NCI-H146 (cell line): Measurements from ENCODE around the gene SPOCK2.
A peak's percentile ranks its signal among the peaks of the same experiment; 100 is the strongest.

ENCODE experiments used
- DNase-seq: peaks from one replicate; lab custom pipeline; 2025; lab: John Stamatoyannopoulos, UW

SPOCK2 gene

GRCh38 chr10:72107325-72108003, 19.1 kb upstream of the SPOCK2 start:
- DNase-seq = no peak

DNA sequence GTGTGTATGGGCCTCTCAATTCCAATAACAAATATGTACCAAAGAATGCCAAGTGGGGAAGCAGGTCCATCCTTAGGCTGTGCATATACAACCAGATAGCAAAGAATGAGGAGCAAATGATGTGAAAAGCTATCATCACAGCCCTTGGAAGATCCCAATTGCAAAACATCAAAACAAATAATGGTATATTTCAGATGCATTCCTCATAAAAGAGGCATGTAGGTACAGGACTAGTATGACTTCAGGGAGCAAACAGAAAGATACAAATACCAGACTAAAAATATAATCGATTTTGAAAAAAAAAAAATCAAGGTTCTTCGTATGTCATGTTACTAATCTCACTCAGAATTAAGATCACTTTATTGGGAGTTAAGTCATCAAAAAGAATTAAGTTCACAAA, 18.5 kb upstream of the SPOCK2 start:
- DNase-seq = no peak

- DNase-seq = no peak
Observed at GRCh38 chr10:72106154-72106849, 18.0 kb upstream of the SPOCK2 start.

DNA sequence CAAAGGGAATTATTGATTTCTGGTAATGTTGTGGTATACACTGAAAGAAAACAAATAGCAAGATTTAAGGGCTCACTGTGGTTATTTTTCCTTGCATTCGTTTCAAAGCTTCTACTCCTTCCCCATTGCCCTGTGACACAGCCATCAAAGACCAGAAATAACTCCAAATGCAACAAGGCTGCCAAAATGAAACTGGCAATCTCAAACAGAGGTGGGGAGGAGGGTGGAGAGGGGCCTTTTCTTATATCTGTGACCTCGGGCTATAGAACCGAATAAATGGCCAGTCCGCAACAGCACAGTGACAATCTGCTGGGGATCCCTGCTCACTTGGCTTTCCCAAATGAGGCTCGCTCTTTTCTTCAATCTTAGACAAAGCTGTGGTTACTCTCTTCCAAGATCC, 17.4 kb upstream of the SPOCK2 start:
- no peak for DNase-seq

- no peak for DNase-seq
Observed at GRCh38 chr10:72105098-72105475, 16.7 kb upstream of the SPOCK2 start.

DNA sequence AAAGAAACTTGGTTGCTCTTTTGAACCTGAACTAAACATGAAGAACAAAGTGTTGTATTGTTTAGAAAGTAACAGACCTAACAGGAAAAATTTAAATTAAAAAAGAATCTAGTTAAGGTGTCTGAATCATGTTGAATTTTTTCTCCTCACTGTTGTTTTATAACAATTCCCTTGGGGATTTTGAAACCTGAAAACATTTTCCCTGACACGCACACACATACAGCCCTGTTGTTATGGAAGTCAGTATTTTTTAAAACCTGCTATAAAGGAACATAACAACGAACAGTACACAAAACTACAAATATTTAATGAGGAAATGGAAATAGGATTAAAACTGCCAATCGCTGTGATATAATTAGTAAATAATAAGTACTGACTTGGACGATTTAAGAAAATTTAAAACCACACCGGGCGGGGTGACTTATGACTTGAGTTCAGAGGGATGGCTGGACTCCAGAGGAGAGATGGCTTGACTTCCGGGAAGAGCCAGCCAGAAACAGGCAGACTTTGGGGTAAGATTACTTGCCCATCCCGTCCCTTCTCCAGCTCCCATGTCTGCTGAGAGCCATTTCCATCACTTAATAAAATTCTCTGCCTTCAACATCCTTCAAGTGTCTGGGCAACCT, 16.2 kb upstream of the SPOCK2 start:
- DNase-seq = no peak

DNA sequence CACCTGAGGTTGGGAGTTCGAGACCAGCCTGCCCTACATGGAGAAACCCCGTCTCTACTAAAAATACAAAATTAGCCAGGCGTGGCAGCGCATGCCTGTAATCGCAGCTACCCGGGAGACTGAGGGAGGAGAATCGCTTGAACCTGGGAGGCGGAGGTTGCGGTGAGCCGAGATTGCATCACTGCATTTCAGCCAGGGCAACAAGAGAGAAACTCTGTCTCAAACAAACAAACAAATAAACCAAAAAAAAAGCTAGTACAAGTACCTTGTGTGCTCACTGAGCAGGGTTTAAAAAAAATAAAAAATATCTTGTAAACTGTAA, 11.2 kb upstream of the SPOCK2 start:
- DNase-seq = no peak

DNA sequence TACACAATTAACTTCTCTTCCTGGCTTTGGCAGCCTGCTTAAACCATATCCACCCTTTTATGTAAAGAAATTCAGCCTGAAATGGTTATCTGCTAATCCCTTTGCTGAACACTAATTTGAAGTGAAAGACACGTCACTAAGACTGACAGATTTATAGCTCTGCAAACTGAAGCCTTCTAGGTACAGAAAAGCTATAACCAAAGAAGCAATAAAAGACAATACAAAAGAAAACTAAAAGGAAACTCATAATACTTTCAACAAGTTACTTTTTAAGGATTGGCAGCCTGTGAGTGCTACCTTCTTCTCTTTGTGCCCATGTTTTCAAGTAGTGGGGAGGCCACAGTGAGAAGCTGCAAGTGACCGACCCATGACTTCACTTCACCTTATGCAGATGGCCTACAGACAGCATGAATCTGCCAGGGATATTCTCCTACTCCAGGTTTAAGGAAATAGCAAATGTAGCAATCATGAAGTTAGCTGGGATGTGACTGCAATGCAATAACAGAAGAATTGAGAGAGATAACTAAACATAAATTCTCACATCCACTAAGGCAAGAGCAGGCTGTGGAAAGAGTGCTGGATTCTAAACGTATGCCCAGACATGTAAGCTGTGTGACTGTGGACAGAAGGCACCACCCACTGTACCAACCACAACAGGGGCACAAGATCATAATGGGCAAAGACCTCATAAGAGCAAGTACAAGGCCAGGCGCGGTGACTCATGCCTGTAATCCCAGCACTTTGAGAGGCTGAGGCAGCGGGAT, 10.7 kb upstream of the SPOCK2 start:
- DNase-seq = no peak

DNA sequence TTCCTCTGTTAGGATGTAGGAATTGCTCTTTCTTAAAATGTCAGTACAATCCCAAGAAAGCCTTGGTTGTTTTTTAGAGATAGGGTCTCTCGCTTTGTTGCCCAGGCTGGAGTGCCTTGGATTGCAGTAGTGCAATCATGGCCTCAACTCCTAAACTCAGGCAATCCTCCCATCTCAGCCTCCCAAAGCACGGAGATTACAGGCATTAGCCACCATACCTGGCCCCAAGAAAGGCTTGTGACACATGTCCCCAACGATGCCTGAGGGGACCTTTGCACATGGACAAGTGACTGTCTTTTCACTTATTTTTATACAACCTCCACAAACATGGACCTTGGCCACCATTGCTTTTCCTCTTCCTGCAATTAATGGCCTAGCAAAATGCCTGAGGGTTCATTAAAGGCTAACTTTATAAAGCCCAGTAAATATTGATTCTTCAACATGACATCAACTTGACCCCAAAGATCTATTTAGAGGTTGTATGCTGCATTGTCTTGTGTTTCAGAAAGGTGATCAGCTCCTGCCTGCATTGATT, 10.0 kb upstream of the SPOCK2 start:
- peak; percentile 58 for DNase-seq

GRCh38 chr10:72097448-72098300, 9.3 kb upstream of the SPOCK2 start:
- peak; percentile 71 for DNase-seq

DNA sequence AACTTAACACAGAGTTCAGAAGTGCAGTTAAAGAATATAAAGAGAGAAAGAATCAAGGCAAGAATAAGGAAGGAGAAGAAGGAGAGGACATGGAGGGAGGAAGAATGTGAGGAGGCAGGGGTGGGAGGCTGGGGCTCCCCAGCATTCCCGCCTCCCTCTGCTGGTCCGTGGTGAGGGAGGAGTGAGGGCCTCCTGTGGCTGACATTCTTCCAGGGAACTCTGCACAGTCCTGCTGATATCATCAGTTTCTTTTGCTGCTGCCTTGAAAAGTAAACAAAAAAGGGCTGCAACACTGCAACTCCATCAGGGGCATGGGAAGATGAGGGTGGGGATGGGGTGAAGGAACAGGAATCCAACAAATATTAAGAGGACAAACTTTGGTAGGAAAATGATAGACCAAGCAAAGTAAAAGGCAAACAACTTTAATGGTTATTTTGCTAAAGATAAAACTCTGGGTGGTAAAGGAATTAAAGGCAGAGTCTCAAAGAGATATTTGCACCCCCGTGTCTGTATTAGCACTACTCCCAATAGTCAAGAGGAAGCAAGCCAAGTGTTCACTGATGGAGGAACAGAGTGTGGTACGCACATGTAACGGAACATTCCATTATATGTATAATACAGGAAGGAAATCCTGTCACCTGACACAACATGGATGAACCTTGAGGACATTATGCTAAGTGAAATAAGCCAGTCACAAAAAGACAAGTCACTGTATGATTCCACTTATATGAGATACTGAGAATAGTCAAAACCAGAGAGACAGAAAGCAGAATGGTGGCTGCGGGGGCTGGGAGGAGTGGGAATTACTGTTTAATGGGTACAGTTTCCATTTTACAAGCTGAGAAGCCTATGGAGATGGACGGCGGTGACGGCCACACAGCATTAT, 8.0 kb upstream of the SPOCK2 start:
- DNase-seq = no peak

GRCh38 chr10:72095195-72095594, 6.8 kb upstream of the SPOCK2 start:
- DNase-seq = no peak

GRCh38 chr10:72094574-72094973, 6.2 kb upstream of the SPOCK2 start:
- DNase-seq = no peak

- DNase-seq = no peak
Observed at GRCh38 chr10:72093450-72093849, 5.1 kb upstream of the SPOCK2 start.

DNA sequence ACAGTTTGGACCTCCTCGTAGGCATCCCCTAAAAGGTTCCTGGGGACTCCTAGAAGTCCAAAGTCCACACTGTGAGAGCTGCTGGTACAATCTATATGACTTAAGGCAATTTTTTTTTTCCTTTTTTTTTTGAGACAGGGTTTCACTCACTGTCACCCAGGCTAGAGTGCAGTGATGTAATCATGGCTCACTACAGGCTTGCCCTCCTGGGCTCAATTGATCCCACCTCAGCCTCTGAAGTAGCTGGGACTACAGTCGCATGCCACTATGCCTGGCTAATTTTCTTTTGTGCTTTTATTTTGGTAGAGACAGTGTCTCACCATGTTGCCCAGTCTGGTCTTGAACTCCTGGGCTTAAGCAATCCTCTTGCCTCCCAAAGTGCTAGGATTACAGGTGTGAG, 4.6 kb upstream of the SPOCK2 start:
- DNase-seq = no peak

- no peak for DNase-seq
Observed at GRCh38 chr10:72092171-72092924, 4.0 kb upstream of the SPOCK2 start.

DNA sequence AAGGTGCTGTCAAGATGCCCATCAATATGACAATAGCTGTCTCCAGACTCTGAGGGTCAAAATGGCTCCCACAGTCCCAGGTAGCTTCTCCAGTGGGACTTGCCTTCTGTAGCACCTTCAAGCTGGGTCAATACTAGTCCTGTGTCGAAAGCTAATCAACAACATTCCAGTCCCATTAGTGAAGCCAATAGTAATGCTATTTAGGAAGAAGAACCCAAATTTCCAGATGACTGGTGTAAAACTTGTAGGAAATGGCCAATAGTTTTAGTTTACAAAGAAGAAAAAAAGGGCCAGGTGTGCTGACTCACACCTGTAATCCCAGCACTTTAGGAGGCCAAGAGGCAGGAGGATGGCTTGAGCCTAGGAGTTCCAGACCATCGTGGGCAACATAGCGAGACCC, 2.0 kb upstream of the SPOCK2 start:
- no peak for DNase-seq

DNA sequence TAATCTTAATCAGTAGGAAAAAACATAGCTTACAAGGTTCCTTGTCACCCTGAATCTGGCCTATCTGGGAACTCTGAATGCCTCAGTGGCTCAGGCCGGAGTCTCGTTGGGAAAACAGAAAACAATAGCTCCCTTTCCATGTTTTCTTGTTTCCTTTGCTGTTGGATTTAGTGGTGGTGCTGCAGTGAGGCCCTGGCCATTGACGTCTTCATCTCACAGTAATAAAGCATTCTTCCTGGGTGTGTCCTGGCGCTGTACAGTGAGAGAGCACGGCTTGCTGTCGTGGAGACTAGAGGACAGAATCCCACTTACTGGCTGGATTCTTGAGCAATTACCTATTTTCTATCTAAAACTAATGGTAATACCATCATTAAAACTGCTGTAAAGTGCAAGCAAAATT, 1.3 kb upstream of the SPOCK2 start:
- DNase-seq = peak; percentile 22

- peak; percentile 51 for DNase-seq
Observed at GRCh38 chr10:72088889-72089575, 681 bp upstream of the SPOCK2 start.
